ENCODE results near the gene ZNF888.
"Not testable (repeated sequence)": the region's sequence is repeated elsewhere in the genome, so short reads cannot be mapped to it uniquely, and the experiment has no call there.

Gene ZNF888

GRCh38 chr19:52941941-52942385 is 18.7 kb upstream of the ZNF888 start:
- Histone ChIP-seq H3K36me3 (peaks cover 16% of the 10 kb centered on the region), H3K9ac (peak overlapping the region; percentile 92), H3K4me2 (peak overlapping the region; percentile 86), H3K9me3 (peaks cover 10% of the 10 kb centered on the region), H3K4me1 (peaks cover 27% of the 10 kb centered on the region), H3K27me3 (no peaks in the 10 kb centered on the region), H3K27ac (peak overlapping the region; percentile 90), H3K4me3 (peak overlapping the region; percentile 84), H4K20me1 (no peaks in the 10 kb centered on the region)
- no peak for TF ChIP-seq Cebpa-rat (IDR thresholded peaks at IDR 0.05)

GRCh38 chr19:52941523-52941922 is 18.3 kb upstream of the ZNF888 start:
- Histone ChIP-seq H3K4me1 (peaks cover 32% of the 10 kb centered on the region), H3K36me3 (peaks cover 16% of the 10 kb centered on the region), H3K9ac (peak overlapping the region; percentile 92), H3K4me3 (peak overlapping the region; percentile 84), H3K4me2 (peak overlapping the region; percentile 86), H3K27ac (peak overlapping the region; percentile 90)
- not testable (repeated sequence) for H4K20me1 ChIP-seq, H3K27me3 ChIP-seq, H3K9me3 ChIP-seq

GRCh38 chr19:52940905-52941304 is 17.7 kb upstream of the ZNF888 start:
- Histone ChIP-seq H3K4me1 (peaks cover 36% of the 10 kb centered on the region), H3K9me3 (peaks cover 13% of the 10 kb centered on the region), H3K4me2 (peak overlapping the region; percentile 86), H3K36me3 (peaks cover 23% of the 10 kb centered on the region)
- H4K20me1 ChIP-seq, H3K9ac ChIP-seq, H3K27ac ChIP-seq, H3K27me3 ChIP-seq, H3K4me3 ChIP-seq: not testable (repeated sequence)

DNA sequence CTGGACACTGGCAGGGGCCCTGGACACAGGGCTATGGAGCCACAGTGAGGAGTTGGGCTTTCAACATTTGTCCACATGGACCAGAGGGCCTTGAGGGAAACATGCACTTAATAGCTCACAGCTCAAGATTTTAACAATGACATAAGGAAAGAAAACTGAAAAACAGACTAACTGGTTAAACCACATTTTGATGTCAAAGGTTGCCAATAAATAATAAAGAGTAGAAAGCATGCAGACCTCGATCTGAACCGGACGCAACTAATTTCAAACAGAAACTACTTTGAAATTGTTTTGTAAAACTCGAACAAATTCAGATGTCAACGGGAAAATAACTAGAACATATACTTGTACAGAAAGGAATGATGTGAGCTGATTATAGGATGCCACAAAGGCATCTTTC is 15.5 kb upstream of the ZNF888 start:
- H3K4me3 ChIP-seq, result no peak overlapping the region
- no peak overlapping the region for H3K4me2 ChIP-seq
- no peak overlapping the region for H3K9ac ChIP-seq

DNA sequence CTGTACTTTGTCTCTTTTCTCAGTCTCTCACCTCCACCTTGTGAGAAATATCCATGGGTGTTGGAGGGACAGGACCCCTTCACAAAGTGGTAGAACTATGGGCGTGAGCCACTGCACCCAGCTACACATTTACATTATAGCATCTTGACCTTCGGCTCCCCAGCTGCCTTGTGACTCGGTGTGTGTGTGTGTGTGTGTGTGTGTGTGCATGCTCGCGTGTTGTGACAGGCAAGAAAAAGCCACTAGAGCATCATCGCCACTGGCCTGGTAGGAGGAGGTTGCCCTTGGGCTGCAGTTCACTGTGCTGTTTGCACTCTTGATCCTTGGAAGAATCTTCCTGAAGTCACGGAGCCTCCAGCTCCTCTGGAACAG is 13.7 kb upstream of the ZNF888 start:
- no peak overlapping the region for H3K9ac ChIP-seq
- no peak overlapping the region for H3K4me2 ChIP-seq
- no peaks in the 10 kb centered on the region for H3K27me3 ChIP-seq
- H3K4me1 ChIP-seq, result peaks cover 26% of the 10 kb centered on the region
- no peak for TF ChIP-seq Cebpa-rat (IDR thresholded peaks at IDR 0.05)
- H3K36me3 ChIP-seq, result peaks cover 62% of the 10 kb centered on the region
- peaks cover 40% of the 10 kb centered on the region for H3K9me3 ChIP-seq
- H4K20me1 ChIP-seq, result no peaks in the 10 kb centered on the region
- no peak overlapping the region for H3K27ac ChIP-seq
- no peak overlapping the region for H3K4me3 ChIP-seq

More for the DNA sequence above, 15.5 kb upstream of the ZNF888 start:
- peaks cover 36% of the 10 kb centered on the region for H3K4me1 ChIP-seq
- H3K36me3 ChIP-seq, result peaks cover 44% of the 10 kb centered on the region
- no peaks in the 10 kb centered on the region for H3K27me3 ChIP-seq
- no peaks in the 10 kb centered on the region for H4K20me1 ChIP-seq
- no peak for TF ChIP-seq Cebpa-rat (IDR thresholded peaks at IDR 0.05)
- no peak overlapping the region for H3K27ac ChIP-seq
- peaks cover 34% of the 10 kb centered on the region for H3K9me3 ChIP-seq

GRCh38 chr19:52936151-52936953 is 13.1 kb upstream of the ZNF888 start:
- H3K27me3 ChIP-seq, result no peaks in the 10 kb centered on the region
- H3K27ac ChIP-seq, result no peak overlapping the region
- H3K4me3 ChIP-seq, result no peak overlapping the region
- H3K36me3 ChIP-seq, result peaks cover 68% of the 10 kb centered on the region
- peaks cover 43% of the 10 kb centered on the region for H3K9me3 ChIP-seq
- peaks cover 22% of the 10 kb centered on the region for H3K4me1 ChIP-seq
- H4K20me1 ChIP-seq, result no peaks in the 10 kb centered on the region
- no peak for TF ChIP-seq Cebpa-rat (IDR thresholded peaks at IDR 0.05)
- H3K4me2 ChIP-seq, result no peak overlapping the region
- H3K9ac ChIP-seq, result no peak overlapping the region

GRCh38 chr19:52935434-52935833 is 12.2 kb upstream of the ZNF888 start:
- H3K4me2 ChIP-seq, result no peak overlapping the region
- H3K9me3 ChIP-seq, result peaks cover 43% of the 10 kb centered on the region

GRCh38 chr19:52924641-52925040 is 1.4 kb upstream of the ZNF888 start:
- not testable (repeated sequence) for H3K4me3 ChIP-seq, H3K27ac ChIP-seq, H4K20me1 ChIP-seq, H3K9me3 ChIP-seq, H3K27me3 ChIP-seq, H3K4me2 ChIP-seq, H3K9ac ChIP-seq
- H3K36me3 ChIP-seq, result peaks cover 47% of the 10 kb centered on the region
- peaks cover 17% of the 10 kb centered on the region for H3K4me1 ChIP-seq

More at GRCh38 chr19:52935434-52935833, 12.2 kb upstream of the ZNF888 start:
- H3K4me1 ChIP-seq, result peaks cover 13% of the 10 kb centered on the region
- no peak overlapping the region for H3K27ac ChIP-seq
- H3K36me3 ChIP-seq, result peaks cover 74% of the 10 kb centered on the region
- H3K9ac ChIP-seq, result no peak overlapping the region
- no peaks in the 10 kb centered on the region for H3K27me3 ChIP-seq
- no peak overlapping the region for H3K4me3 ChIP-seq
- no peaks in the 10 kb centered on the region for H4K20me1 ChIP-seq
- TF ChIP-seq Cebpa-rat (IDR thresholded peaks at IDR 0.05), result no peak

- no peak overlapping the region for H3K27ac ChIP-seq
Observed at GRCh38 chr19:52923778-52924593, 758 bp upstream of the ZNF888 start.

DNA sequence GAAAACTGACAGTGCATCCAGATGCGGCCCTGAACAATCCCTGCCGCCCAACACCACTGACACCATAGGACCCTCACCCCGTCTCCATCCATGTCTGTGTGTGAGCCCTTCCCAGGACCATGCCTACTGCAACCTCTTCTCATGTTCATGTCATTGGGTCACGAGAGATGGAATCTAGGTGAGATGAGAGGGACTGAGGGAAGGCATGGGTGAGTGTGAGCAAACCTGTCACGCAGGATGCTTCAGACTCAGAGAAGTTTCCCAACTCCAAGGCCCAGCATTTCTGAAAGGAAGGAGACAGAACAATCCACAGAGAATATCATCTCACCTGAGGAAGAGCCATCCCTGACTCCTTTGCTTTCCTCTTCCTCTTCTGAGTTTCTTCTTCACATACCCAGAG is 5.7 kb downstream of the ZNF888 start:
- Histone ChIP-seq H3K36me3 (peaks cover 61% of the 10 kb centered on the region), H3K4me3 (no peak overlapping the region), H3K9ac (no peak overlapping the region), H3K27ac (no peak overlapping the region), H3K4me1 (peaks cover 15% of the 10 kb centered on the region), H3K4me2 (no peak overlapping the region), H3K9me3 (no peaks in the 10 kb centered on the region), H4K20me1 (no peaks in the 10 kb centered on the region), H3K27me3 (no peaks in the 10 kb centered on the region)
- TF ChIP-seq Cebpa-rat (IDR thresholded peaks at IDR 0.05), result no peak

More at GRCh38 chr19:52923778-52924593, 758 bp upstream of the ZNF888 start:
- Histone ChIP-seq H3K9me3 (no peaks in the 10 kb centered on the region), H3K4me3 (peak overlapping the region; percentile 74), H3K27me3 (no peaks in the 10 kb centered on the region), H3K9ac (peak overlapping the region; percentile 84; the same call in 1 of the 2 replicates), H3K4me2 (peak overlapping the region; percentile 97), H3K4me1 (peaks cover 17% of the 10 kb centered on the region), H3K36me3 (peaks cover 40% of the 10 kb centered on the region), H4K20me1 (no peaks in the 10 kb centered on the region)
- no peak for TF ChIP-seq Cebpa-rat (IDR thresholded peaks at IDR 0.05)
